ENCODE data around the gene GMDS.

GMDS gene

GRCh38 chr6:1832844-1833787 is 412.3 kb downstream of the GMDS start:
- DNase-seq (ENCODE audit: low spot score): no peak

GRCh38 chr6:1832358-1832757 is 413.0 kb downstream of the GMDS start:
- no peak for DNase-seq (ENCODE audit: low spot score)

- DNase-seq (ENCODE audit: low spot score): no peak
These were observed 417.2 kb downstream of the GMDS start for GRCh38 chr6:1827984-1828793.

- DNase-seq (ENCODE audit: low spot score): no peak
These were observed 419.5 kb downstream of the GMDS start for GRCh38 chr6:1825926-1826325.

- no peak for DNase-seq (ENCODE audit: low spot score)
These were observed 420.1 kb downstream of the GMDS start for GRCh38 chr6:1825277-1825676.

GRCh38 chr6:1821513-1822183 is 423.8 kb downstream of the GMDS start:
- no peak for DNase-seq (ENCODE audit: low spot score)

- no peak for DNase-seq (ENCODE audit: low spot score)
These were observed 424.3 kb downstream of the GMDS start for GRCh38 chr6:1821164-1821512.

- no peak for DNase-seq (ENCODE audit: low spot score)
These were observed 424.7 kb downstream of the GMDS start for GRCh38 chr6:1820714-1821113.

GRCh38 chr6:1820165-1820564 is 425.2 kb downstream of the GMDS start:
- no peak for DNase-seq (ENCODE audit: low spot score)

- DNase-seq (ENCODE audit: low spot score): no peak
These were observed 426.4 kb downstream of the GMDS start for GRCh38 chr6:1819007-1819406.

GRCh38 chr6:1817033-1817761 is 428.2 kb downstream of the GMDS start:
- DNase-seq (ENCODE audit: low spot score): no peak

GRCh38 chr6:1815827-1816452 is 429.5 kb downstream of the GMDS start:
- DNase-seq (ENCODE audit: low spot score): no peak

- no peak for DNase-seq (ENCODE audit: low spot score)
These were observed 431.1 kb downstream of the GMDS start for GRCh38 chr6:1814279-1814678.

- DNase-seq (ENCODE audit: low spot score): no peak
These were observed 432.9 kb downstream of the GMDS start for GRCh38 chr6:1812487-1812886.

GRCh38 chr6:1812034-1812433 is 433.4 kb downstream of the GMDS start:
- DNase-seq (ENCODE audit: low spot score): no peak

GRCh38 chr6:1810880-1811279 is 434.5 kb downstream of the GMDS start:
- DNase-seq (ENCODE audit: low spot score): no peak

GRCh38 chr6:1809291-1809988 is 436.0 kb downstream of the GMDS start:
- DNase-seq (ENCODE audit: low spot score): no peak

GRCh38 chr6:1806935-1807334 is 438.5 kb downstream of the GMDS start:
- DNase-seq (ENCODE audit: low spot score): no peak

GRCh38 chr6:1802491-1803395 is 442.7 kb downstream of the GMDS start:
- no peak for DNase-seq (ENCODE audit: low spot score)

- no peak for DNase-seq (ENCODE audit: low spot score)
These were observed 444.0 kb downstream of the GMDS start for GRCh38 chr6:1801401-1801800.
